ENCODE measurements around the gene RAD9A.

DNA sequence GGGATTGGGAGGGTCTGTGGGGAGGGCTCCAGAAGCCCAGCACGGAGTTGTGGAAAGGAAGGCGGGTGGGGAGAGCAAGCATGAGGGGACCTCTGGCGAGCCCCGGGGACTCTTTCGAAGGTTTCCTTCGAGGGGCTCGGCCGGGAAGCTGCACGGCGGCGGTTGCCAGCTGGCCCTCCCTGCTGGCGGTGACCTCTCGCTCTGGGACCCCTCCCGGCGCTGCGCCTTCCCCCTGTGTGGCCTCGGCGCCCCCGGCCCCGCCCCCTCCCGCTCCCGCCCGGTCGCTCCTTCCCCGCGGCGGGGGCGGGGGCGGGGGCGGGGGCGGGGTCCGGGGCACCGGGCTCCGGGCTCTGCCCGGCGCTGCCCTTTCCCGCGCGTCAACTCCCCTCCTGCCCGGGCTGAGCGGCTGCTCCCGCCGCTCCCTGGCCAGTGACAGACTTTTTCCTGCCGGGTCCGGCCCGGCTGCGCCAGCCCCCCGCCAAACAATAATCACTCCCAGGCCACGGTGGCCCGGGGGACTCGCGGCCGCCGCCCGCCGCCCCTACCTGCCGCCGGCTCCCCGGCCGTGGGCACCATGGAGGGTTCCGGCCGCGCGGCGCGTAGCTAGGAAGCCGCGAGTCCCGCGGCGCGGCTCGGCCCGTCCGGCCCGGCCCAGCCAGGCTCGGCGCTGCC lies 19.3 kb upstream of the RAD9A start:
- TF ChIP-seq, protein P1, sequence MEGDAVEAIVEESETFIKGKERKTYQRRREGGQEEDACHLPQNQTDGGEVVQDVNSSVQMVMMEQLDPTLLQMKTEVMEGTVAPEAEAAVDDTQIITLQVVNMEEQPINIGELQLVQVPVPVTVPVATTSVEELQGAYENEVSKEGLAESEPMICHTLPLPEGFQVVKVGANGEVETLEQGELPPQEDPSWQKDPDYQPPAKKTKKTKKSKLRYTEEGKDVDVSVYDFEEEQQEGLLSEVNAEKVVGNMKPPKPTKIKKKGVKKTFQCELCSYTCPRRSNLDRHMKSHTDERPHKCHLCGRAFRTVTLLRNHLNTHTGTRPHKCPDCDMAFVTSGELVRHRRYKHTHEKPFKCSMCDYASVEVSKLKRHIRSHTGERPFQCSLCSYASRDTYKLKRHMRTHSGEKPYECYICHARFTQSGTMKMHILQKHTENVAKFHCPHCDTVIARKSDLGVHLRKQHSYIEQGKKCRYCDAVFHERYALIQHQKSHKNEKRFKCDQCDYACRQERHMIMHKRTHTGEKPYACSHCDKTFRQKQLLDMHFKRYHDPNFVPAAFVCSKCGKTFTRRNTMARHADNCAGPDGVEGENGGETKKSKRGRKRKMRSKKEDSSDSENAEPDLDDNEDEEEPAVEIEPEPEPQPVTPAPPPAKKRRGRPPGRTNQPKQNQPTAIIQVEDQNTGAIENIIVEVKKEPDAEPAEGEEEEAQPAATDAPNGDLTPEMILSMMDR (IDR thresholded peaks at IDR 0.05): no peak
- TF ChIP-seq ZFX (IDR thresholded peaks at IDR 0.05; ENCODE audit: borderline replicate concordance): no peak

Data from 22Rv1 (cell line).